Stimulated activated CD8-positive, alpha-beta memory T cell treated with anti-CD3 and anti-CD28 coated beads, Interleukin-7, amount 100 ng/mL, for 24 hours (primary cell): ENCODE data around the gene PLCH1.

ENCODE experiments used
- DNase-seq: peaks from one replicate; pipeline ENCODE4 v3.0.0-alpha.2; 2020; ENCODE audit warnings: low read depth

Gene PLCH1

GRCh38 chr3:155682426-155683343 is 62.2 kb downstream of the PLCH1 start:
- no peak for DNase-seq

- DNase-seq, result no peak
Measured at GRCh38 chr3:155676252-155676981, 68.5 kb downstream of the PLCH1 start.

DNA sequence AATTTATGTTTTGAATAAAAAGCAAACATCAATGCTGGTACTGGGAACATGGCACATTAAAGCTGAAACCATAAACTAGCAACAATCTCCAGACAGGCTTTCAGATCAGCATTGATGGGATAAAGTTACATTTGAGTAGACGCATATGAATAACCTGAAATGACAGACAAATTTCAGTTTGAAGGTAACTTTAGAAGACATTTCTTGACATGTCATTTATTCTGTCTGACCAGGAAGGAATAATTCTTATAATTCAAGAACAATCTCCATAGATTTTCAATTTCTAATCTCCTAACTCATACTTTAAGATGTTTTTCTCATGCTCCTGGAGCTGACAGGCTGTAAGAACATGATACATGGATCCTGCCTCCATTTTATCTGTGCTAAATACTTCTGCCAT is 69.8 kb downstream of the PLCH1 start:
- no peak for DNase-seq

- no peak for DNase-seq
Measured at GRCh38 chr3:155673421-155673820, 71.5 kb downstream of the PLCH1 start.

DNA sequence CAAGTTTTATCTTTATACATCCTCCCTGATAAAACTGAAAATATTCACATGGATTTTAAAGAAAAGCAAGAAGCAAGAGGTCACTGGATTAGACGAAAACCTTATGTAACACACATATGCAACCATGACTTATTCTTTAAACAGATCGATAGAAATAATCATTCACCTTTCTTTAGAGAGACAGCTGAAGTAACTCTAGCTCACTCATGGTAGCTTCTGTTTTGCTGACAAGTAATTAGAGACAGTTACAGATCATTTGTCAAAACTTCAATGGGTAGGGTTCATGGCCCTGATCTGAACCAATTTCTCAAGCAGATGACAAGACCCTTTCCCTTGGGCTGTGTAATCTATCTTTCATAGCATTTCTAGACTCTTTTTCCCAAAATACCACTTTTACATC is 74.5 kb downstream of the PLCH1 start:
- no peak for DNase-seq

GRCh38 chr3:155667988-155668387 is 76.9 kb downstream of the PLCH1 start:
- no peak for DNase-seq

DNA sequence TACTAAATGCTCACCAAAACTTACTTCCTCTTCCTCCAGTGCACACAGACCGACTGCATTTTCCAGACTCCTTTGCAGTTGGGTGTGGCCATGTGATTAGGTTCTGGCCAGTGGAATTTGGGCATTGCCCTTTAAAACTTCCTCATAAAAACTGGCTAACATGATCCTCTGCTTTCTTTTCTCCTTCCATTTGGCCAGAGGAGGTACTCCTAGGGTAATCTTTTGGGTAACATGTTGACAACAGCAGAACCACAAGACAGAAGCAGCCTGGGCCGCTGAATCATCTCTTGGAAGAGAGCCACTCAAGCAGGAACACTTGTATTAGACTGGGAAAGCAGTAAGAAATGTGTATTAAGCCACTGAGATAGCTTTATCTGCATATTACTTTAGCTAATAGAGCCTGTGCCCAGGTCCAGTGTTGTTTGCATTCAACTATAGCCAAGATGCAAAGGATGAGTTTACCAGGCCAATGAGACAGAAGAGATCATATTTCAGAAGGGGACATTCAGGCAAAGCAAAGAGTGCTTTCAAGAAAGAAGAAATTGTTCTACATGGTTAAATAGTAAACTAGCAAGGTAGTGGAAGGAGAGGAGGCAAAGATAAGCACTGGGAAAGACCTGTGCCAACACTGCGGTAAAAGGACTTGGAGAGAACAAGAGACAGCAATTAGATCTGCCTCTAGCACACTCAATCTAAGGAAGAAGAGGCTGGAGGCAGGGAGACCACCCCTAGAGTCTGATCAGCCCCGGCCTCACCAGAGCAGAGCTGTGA is 79.8 kb downstream of the PLCH1 start:
- no peak for DNase-seq

DNA sequence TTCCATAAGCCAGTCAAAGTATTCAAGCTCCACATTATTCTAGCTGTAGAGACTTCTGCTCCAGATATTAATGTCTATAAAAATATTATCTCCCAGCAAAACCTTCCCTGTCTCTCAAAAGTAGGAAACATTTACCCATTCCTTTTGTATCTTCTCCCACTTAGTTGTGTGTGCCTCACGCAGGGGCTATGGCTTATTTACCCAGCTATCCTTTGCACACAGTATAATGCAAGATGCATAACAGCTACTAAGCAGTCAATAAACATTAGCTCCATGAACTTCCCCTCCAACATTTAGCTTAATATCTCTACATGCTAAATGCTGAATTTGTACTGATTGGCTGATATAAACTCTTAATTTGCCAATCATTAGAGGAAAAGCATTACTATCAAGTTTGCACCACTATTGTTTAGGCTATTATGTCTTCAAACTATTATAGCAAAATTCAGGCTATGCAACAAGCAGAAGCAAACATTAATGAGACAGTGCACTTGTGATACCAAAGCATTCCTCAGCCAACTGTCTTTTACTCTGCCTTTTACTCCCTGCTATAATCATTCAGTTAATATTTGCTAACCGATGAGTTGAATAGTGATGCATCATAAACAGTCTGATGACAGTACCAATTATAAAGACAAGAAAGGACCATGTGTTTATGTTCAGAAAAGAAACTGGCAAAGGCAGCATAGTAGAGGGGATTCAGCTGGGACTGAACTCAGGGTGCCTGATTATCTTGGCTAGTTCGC is 81.2 kb downstream of the PLCH1 start:
- no peak for DNase-seq

DNA sequence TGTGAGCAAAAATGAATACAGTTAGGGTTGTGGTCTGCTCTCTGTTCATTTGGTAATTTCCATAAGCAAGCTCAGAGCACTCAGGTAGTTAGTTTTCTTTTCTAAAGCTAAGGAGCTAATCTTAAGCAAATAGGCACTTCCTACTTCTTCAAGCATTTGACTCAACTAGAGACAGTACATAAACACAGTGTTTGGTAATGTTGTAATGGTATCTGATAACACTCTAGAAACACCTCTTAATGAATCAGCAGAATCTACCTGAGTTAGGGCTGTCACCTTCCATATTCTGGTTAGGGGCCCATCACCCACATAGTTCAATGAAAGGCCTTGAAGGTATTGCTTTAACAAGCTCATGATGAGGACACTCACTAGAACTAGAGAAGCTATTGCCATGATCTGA is 83.1 kb downstream of the PLCH1 start:
- no peak for DNase-seq

GRCh38 chr3:155661042-155661441 is 83.8 kb downstream of the PLCH1 start:
- no peak for DNase-seq

- no peak for DNase-seq
Measured at GRCh38 chr3:155658671-155659261, 86.1 kb downstream of the PLCH1 start.

DNA sequence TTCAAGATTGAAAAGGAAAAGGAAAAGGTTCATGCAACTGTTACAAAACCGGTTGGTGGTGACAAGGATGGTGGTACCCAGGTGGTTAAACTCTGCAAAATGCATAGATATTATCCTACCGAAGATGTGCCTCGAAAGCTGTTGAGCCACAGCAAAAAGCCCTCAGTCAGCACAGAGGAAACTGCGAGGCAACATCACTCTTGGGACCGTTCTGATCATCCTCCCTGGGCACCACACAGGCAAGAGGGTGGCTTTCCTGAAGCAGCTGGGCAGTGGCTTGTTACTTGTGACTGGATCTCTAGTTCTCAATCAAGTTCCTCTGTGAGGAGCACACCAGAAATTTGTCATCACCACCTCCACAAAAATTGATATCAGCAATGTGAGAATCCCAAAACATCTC is 86.9 kb downstream of the PLCH1 start:
- DNase-seq, result no peak

- DNase-seq, result no peak
Measured at GRCh38 chr3:155657161-155657560, 87.7 kb downstream of the PLCH1 start.

DNA sequence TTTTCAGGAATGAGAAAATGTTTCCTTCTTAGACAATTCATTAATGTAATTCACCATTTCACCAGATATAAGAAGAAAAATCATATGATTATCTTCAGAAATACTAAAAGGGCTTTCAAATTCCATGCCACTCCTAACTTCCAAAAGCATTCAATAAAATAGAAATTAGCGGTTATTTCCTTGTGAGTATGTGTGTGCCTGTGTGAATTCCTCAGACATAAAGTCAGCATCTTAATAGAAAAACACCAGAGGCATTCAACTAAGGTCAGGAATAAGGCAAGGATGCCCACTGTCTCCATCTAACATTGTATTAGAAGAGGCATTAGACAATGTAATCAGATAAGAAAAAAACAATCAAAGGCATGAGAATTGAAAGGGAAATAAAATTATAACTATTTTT is 88.4 kb downstream of the PLCH1 start:
- no peak for DNase-seq

DNA sequence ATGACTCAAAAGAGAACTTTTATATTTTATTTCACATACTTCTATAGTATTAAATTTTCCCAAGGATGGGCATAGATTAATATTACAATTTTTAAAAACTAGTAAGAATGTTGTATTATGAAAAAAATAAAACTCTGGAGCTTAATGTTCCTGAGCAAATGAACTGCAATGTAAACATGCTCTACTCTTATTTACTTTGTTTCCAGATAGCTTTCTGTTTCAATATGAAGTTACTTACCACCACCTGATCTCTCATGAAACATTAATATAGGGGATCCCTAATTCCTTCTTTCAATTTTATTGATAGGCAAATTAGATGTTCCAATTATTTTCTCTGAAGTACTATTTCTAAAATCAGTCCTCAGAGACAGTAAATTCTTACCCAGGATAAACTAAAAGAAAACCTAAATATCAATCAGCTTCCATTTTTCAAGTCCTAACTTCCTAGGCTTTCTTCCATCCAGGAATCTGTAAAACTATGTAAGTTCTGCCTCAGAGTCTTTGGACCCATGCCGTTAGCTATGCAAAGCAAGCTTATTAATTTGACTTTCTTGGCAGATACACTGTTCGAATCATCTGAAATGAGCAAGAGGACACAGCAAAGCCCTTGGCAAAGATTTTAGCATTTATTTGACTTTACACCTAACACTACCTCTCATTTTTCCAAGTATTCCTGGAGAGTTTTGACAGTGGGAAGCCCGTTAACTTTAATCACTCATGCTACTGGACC is 93.2 kb downstream of the PLCH1 start:
- DNase-seq, result no peak

DNA sequence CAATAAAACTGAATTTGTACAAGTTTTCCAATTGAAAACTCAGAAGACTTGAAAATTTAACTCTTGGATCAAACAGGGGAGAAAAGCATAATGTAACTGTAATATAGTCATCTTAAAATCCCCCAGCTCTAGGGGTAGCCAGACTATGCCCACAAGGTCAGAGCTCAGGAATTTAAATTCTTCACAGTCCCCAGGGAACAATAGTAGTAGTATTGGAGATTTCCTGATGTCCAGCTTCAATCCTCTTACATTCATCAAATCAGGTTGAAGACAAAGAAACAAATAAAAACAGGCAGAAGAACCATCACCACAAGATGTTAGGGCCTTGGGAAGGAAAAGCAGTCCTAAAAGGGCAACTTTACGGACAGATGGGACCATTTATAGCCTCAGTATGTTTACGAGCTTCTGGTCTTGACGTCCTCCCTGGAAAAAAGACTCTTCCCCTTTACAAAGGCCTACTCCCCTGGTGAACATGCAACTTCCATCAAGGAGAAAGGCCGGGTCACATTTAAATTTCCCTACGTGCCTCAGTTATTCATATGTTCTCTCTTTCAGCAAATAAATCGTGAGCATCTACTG is 96.8 kb downstream of the PLCH1 start:
- no peak for DNase-seq

- no peak for DNase-seq
Measured at GRCh38 chr3:155647206-155647605, 97.7 kb downstream of the PLCH1 start.

DNA sequence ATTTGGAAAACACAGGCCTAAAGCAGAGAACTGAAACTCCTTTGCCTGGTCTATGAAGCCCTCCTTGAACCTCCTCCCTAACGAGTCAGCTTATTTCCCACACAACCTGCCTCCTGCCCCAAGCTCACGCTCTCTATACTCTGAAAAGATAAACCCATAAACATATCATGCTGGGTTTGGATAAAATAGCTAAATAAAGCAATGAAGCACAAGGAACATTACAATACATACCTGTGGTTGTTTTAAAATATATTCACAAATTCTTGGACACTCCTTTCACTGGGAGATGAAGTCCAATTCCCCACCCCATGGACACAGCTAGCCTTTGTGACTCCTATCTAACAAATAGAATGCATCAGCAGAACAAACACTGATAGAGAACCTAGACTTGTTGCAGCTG is 98.2 kb downstream of the PLCH1 start:
- DNase-seq, result no peak

DNA sequence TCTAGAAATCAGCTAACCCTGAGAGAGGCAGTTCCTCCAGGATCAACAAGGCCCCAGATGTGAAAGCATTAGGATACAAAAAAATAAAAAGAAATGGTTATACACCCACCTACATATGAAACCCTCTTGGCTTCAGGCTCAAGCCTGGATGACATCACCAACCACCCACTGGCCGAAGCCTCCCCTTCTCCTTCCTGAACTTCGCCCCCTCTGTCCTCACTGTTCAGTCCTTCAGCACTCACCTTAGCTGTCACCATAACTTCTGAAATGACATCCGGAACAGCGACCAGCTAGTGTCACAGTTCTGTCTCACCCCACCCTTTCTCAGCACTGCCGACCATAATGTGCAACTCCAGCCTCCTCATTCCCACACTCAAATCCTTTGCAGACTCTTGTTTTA is 98.7 kb downstream of the PLCH1 start:
- no peak for DNase-seq

DNA sequence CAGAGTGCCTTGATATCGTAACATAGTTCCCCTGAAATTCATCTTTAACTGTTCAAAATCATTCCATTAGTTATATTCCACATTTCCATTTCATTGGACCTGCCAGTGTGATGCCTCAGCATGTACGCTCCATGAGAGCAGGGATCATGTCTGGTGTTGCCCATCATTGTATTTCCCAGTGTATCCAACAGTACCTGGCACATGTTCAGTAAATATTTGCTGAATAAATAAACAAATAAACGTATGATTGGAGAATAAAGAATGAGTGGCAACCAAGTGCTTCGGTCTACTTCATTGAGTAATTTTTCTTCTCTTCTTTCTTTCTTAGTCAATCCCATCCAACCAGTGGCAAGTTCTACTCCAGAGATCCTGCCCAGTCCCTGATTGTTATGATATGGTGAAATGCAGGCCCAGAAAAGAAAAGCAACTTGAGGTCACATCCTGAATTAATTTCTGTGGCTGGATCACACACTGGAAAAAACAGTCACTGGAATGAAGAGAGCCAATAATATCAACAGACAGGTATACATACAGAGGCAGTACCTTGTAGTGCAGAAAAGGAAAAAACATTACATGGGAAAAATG is 101.2 kb downstream of the PLCH1 start:
- DNase-seq, result no peak
